RWPE2 (cell line): Measurements from ENCODE around the gene FBXO11.

Experiments
- ATAC-seq: fragments of 200-7000 bp; cut with Tn5 transposase; 3 replicates; pipeline ENCODE4 v1.9.1; 2021; ENCODE audit warnings: low read depth
- DNase-seq: peaks from one replicate; pipeline ENCODE4 v3.0.0-alpha.2; 2020; ENCODE audit warnings: low spot score
- H3K27ac ChIP-seq: fragments of 450-650 bp; 2 replicates; pipeline ENCODE4 v1.5.1; 2017; ENCODE audit warnings: mild to moderate bottlenecking; ENCODE audit not compliant: poor library complexity, severe bottlenecking
- H3K27me3 ChIP-seq: fragments of 250-450 bp; sonication (Bioruptor Pico); 2 replicates; pipeline ENCODE4 v1.5.1; 2021; ENCODE audit warnings: mild to moderate bottlenecking, moderate library complexity; ENCODE audit not compliant: insufficient read depth, poor library complexity, severe bottlenecking
- H3K36me3 ChIP-seq: fragments of 250-450 bp; sonication (Bioruptor Pico); 2 replicates; pipeline ENCODE4 v1.5.1; 2020; ENCODE audit warnings: low read depth, mild to moderate bottlenecking, moderate library complexity
- H3K4me1 ChIP-seq: fragments of 250-450 bp; sonication (Bioruptor Pico); 2 replicates; pipeline ENCODE4 v1.5.1; 2021; ENCODE audit warnings: mild to moderate bottlenecking, moderate library complexity; ENCODE audit not compliant: insufficient read depth, poor library complexity, severe bottlenecking
- H3K4me3 ChIP-seq: fragments of 250-450 bp; sonication (Bioruptor Pico); 2 replicates; pipeline ENCODE4 v1.5.1; 2021; ENCODE audit warnings: mild to moderate bottlenecking, moderate library complexity; ENCODE audit not compliant: severe bottlenecking
- H3K9me3 ChIP-seq: fragments of 250-450 bp; sonication (Bioruptor Pico); 2 replicates; pipeline ENCODE4 v1.5.1; 2021; ENCODE audit warnings: mild to moderate bottlenecking, moderate library complexity; ENCODE audit not compliant: severe bottlenecking
- CTCF ChIP-seq: fragments of 450-650 bp; IDR thresholded peaks from one replicate; pipeline ENCODE4 v1.5.1; 2017; ENCODE audit warnings: mild to moderate bottlenecking, moderate library complexity; ENCODE audit not compliant: poor library complexity, severe bottlenecking

Gene FBXO11

DNA sequence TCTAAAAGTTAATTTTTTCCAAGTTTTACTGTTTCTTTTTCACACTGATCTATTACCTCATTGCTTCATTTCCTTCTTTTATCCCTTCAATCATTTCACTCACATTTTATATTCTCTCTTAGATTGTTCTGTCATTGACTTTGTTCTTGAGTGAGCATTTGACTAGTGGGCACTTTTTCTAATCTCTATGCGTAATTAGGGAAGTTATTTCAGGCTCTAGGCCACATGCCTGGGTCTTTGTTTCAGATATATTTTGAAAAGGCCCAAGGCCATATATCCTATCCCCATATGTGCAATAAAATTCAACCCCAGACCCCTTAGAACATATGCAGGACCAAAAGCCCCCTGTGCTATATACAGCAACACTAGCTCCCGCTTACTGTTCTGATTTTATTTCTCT is 62.1 kb downstream of the FBXO11 start:
- TF ChIP-seq CTCF, result no peak
- no peak for ATAC-seq
- Histone ChIP-seq H3K36me3 (peaks cover 10% of the 10 kb centered on the region; the same call in 1 of the 2 replicates), H3K27ac (no peak overlapping the region), H3K27me3 (no peaks in the 10 kb centered on the region), H3K4me3 (no peak overlapping the region), H3K4me1 (no peaks in the 10 kb centered on the region), H3K9me3 (no peaks in the 10 kb centered on the region)
- no peak for DNase-seq

DNA sequence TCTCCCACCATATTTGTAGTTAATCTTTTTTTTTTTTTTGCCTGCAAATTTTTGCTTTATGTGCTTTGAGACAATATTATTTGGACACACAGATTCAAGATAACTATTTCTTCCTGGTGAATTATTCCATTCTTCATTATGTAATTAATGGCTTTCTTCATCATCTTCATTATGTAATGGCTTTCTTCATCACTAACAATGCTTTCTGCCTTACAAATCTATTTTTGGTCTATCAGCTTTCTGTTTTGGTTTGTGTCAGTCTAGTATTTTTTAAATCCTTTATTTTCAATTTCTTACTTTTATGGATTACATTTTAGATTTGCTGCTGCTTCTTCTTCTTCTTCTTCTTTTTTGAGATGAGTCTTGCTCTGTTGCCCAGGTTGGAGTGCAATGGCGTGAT is 62.9 kb downstream of the FBXO11 start:
- H3K27me3 ChIP-seq, result no peaks in the 10 kb centered on the region
- no peak overlapping the region for H3K27ac ChIP-seq
- H3K4me1 ChIP-seq, result no peaks in the 10 kb centered on the region
- no peak for DNase-seq
- no peak overlapping the region for H3K4me3 ChIP-seq
- no peak for ATAC-seq
- no peak for TF ChIP-seq CTCF
- no peaks in the 10 kb centered on the region for H3K9me3 ChIP-seq
- H3K36me3 ChIP-seq, result peaks cover 16% of the 10 kb centered on the region

DNA sequence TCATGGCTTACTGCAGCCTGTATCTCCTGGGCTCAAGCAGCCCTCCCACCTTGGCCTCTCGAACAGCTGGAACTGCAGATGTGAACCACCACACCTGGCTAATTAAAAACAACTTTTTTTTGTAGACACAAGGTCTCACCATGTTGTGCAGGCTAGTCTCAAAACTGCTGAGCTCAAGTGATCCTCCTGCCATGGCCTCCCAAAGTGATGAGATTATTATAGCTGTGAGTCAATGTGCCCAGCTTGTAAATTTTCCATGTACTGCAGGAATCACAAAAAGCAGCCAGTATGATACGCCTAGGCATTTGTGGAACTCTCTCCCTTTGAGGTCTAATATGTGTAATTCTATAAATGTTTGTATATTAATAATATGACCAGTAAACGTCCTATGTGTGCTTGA is 63.5 kb downstream of the FBXO11 start:
- no peak overlapping the region for H3K27ac ChIP-seq
- no peak overlapping the region for H3K4me3 ChIP-seq
- H3K9me3 ChIP-seq, result no peaks in the 10 kb centered on the region
- no peaks in the 10 kb centered on the region for H3K27me3 ChIP-seq
- no peak for ATAC-seq
- H3K4me1 ChIP-seq, result no peaks in the 10 kb centered on the region
- TF ChIP-seq CTCF, result no peak
- DNase-seq, result no peak
- peaks cover 21% of the 10 kb centered on the region for H3K36me3 ChIP-seq

DNA sequence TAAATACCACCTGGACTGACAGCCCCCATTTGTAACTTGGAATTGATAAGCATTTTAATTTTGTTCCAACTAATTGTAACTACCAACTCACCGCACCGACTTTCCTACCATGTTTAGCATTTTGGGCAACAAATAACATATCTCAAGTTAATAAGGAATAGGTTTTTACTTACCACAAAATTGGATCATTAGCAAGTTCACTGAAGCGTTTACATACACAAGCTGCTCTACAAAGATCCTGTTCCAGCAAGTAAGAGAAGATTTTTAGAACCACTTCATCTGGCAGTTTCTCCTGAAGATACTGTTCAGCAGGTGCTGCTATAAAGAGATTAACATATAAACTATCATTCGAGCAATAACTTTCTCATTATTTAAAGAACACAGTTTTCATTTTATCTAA is 67.6 kb downstream of the FBXO11 start:
- no peak for DNase-seq
- ATAC-seq, result no peak
- Histone ChIP-seq H3K36me3 (peaks cover 61% of the 10 kb centered on the region), H3K27me3 (no peaks in the 10 kb centered on the region), H3K27ac (no peak overlapping the region), H3K9me3 (no peaks in the 10 kb centered on the region), H3K4me3 (no peak overlapping the region), H3K4me1 (no peaks in the 10 kb centered on the region)
- no peak for TF ChIP-seq CTCF

GRCh38 chr2:47838249-47838648 is 68.0 kb downstream of the FBXO11 start:
- Histone ChIP-seq H3K27me3 (no peaks in the 10 kb centered on the region), H3K27ac (no peak overlapping the region), H3K36me3 (peaks cover 65% of the 10 kb centered on the region), H3K9me3 (no peaks in the 10 kb centered on the region), H3K4me1 (no peaks in the 10 kb centered on the region), H3K4me3 (no peak overlapping the region)
- no peak for TF ChIP-seq CTCF
- no peak for DNase-seq
- no peak for ATAC-seq
